H54 (cell line): Measurements from ENCODE around the gene TLR3.
A peak's percentile ranks its signal among the peaks of the same experiment; 100 is the strongest.

Source experiments
- DNase-seq: peaks from one replicate; pipeline ENCODE4 v3.0.0; 2011; ENCODE audit warnings: low spot score, mixed read lengths; ENCODE audit not compliant: insufficient read length
- FAIRE-seq: peaks from 3 replicates; lab custom pipeline; 2011; peaks lifted over from hg19 to GRCh38; lab: Jason Lieb, UNC
- POLR2A ChIP-seq: IDR thresholded peaks from 2 replicates; pipeline ENCODE4 v1.6.1; 2011; ENCODE audit warnings: low read depth, mild to moderate bottlenecking, low read length

TLR3 gene

DNA sequence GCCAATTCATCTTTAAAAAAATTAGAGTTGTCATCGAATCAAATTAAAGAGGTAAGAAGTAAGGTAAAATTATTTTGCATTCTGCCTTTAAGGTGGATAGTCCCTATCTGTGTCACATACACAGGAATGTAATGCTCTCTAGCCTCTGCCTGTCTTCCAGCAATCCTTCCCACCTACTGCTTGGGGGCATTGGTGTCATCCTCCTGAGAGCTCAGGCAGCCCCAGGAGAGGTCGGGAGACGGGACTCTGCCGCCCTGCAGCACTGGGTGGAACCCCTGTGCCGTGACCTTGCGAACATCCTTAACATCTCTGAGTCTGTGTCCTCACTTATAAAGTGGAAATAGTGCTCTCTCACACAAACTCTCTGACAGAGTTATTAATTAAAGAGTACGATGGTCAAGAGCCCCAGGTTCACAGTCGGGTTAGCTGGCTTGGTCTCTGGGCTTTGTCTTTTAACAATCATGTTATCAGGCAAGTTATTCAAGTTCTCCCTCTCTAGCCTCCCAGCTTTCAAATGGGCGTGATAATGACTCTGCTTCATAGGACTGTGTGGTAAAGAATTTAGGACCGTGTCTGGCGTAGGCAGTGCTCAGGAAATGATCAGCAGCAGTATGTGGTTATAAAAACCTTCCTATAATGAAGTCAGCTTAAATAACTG lies 10.2 kb downstream of the TLR3 start:
- DNase-seq (no peak), FAIRE-seq (no peak)
- TF ChIP-seq POLR2A: no peak

DNA sequence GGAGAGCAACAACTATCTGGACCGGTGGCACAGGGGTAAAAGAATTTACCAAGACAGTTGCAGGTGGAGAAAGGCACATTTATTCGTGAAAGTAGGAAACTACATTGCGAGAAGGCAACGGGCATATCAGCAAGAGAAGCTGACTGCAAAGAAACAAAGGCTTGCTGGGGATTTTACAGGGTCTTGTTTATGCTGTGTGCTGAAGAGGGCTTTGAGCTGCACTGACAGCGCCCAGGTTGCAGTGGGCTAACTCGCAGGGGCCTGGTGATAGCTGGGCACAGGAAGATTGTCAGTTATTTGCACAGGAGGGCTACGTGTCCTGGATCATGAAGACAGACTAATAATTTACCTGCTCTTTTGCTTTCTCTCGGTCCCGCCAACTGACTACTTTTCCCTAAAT lies 10.7 kb downstream of the TLR3 start:
- TF ChIP-seq POLR2A: no peak
- no peak for FAIRE-seq
- no peak for DNase-seq

- no peak for TF ChIP-seq POLR2A
- DNase-seq (no peak), FAIRE-seq (no peak)
Observed at GRCh38 chr4:186081202-186081807, 12.3 kb downstream of the TLR3 start.

DNA sequence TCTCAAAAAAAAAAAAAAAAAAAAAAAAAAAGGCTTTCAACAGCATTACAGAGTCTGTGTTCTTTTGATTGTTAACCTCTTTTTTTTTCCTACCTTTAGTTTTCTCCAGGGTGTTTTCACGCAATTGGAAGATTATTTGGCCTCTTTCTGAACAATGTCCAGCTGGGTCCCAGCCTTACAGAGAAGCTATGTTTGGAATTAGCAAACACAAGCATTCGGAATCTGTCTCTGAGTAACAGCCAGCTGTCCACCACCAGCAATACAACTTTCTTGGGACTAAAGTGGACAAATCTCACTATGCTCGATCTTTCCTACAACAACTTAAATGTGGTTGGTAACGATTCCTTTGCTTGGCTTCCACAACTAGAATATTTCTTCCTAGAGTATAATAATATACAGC lies 13.3 kb downstream of the TLR3 start:
- TF ChIP-seq POLR2A: no peak
- FAIRE-seq (no peak), DNase-seq (no peak)

- no peak for TF ChIP-seq POLR2A
- FAIRE-seq (no peak), DNase-seq (no peak)
Observed at GRCh38 chr4:186088523-186088922, 19.6 kb downstream of the TLR3 start.

DNA sequence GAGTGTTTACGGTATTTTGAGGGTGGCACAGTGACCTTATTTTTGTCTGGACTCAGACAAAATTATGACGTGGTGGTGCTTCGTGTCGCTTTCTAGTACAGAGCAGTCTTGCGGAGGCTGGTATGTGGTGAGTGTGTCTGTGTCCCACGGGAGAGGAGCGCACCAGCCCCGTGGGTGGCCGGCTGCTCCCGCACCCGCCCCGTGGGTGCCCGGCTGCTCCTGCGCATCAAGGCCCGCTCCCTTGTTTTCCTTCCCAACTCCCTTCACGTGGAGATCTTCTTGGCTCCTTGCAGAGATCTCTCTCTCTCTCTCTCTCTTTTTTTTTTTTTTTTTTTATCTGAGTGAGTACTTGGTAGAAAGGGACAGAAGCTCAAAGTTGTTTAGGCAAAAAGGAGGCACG lies 23.3 kb downstream of the TLR3 start:
- FAIRE-seq: no peak
- no peak for DNase-seq
- no peak for TF ChIP-seq POLR2A

GRCh38 chr4:186095406-186095805 lies 26.4 kb downstream of the TLR3 start:
- DNase-seq (peak; percentile 14), FAIRE-seq (no peak)
- TF ChIP-seq POLR2A: no peak

GRCh38 chr4:186096681-186097165 lies 27.8 kb downstream of the TLR3 start:
- TF ChIP-seq POLR2A: no peak
- FAIRE-seq (no peak), DNase-seq (no peak)

GRCh38 chr4:186097386-186097785 lies 28.4 kb downstream of the TLR3 start:
- DNase-seq (no peak), FAIRE-seq (no peak)
- no peak for TF ChIP-seq POLR2A

GRCh38 chr4:186102931-186103330 lies 34.0 kb downstream of the TLR3 start:
- no peak for DNase-seq
- no peak for FAIRE-seq
- TF ChIP-seq POLR2A: no peak

DNA sequence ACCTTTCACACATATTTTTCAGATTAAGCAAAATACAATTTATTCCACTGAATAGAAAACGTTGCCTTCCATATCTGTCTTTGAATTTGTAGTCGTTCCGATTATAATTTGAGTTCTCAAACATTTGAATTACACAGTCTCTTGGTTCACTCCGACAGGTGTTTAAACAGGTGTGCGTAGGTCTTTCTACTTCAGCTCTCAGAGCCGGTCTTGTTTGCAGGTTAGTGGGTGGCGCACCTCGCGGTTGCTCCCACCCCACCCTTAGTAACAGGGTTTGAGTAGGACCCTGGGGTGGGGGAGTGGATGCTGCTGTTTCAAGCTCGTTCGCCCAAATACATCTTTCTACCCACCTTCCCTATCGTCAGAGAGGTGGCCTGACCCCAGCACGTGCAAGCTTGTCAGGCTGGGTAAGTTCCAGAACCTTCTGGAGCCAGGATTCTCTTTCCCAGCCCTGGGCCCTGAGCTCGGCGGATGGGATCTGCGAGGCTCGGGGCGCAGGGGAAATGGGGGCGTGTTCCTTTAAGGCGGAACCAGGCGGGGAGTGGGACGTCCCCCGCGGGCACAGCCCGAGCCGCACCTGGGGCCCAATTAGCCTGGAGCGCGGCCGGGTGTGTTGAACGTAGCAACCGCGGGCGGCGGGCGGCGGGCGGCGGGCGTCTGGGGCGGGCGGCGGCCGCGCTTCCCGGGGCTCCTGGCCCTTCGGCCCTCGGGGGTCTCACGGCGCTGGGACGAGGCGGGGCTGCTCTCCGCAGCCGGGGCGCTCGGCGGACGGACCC lies 35.3 kb downstream of the TLR3 start, which contains the start of gene FAM149A:
FAM149A (plus strand) TSS at position 591 of the 776 bp plus-strand sequence.
- FAIRE-seq (no peak), DNase-seq (no peak)
- TF ChIP-seq POLR2A: no peak

GRCh38 chr4:186104890-186105646 lies 36.1 kb downstream of the TLR3 start:
- TF ChIP-seq POLR2A: no peak
- FAIRE-seq (no peak), DNase-seq (no peak)

GRCh38 chr4:186105647-186106321 lies 36.8 kb downstream of the TLR3 start:
- DNase-seq (no peak), FAIRE-seq (no peak)
- TF ChIP-seq POLR2A: no peak

- TF ChIP-seq POLR2A: no peak
- DNase-seq: no peak
- FAIRE-seq: no peak
Observed at GRCh38 chr4:186107947-186108346, 39.0 kb downstream of the TLR3 start.
